ENCODE data around the gene SEC16A.

Gene SEC16A

DNA sequence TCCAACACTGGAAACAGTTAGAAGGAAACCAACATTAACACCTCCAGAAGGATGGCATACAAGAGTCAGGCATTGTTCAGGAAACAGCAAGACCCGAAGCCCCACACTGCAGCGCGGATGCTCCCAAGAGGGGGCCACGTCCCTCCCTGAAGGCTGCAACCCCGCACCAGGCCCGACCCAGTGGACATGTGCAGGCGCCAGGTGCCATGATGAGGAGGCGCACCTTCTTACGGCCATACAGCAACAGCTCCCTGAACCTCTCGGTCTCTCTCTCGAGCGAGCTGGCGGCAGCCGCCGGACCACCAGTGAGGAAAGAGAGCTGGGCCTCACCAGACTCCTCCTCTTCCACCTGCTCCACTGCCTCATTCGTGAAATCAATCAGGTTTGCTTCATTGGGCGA, 20.2 kb downstream of the SEC16A start:
- DNase-seq = no peak

DNA sequence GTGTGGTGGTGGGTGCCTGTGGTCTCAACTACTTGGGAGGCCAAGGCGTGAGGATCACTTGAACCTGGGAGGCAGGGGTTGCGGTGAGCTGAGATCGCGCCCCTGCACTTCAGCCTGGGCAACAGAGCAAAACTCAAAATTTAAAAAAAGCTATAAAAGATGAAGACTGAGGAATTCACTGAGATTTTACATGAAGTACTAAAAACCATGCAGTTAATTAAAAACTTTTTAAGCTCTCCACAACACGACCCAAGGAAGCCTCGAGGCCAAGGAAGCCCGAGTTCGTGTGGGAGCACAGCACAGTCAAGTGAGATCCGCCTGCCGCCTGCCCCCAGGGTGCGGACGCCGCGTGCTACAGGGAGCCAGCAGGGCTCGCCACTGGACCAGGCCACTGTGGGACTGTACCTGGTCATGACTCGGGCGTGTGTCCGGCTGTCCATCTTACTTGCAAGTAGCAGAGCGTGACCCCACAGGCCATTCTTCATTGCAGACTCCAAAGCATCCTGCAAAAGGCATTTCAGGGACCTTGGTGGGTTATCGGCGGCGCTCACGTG, 22.0 kb downstream of the SEC16A start:
- no peak for DNase-seq

DNA sequence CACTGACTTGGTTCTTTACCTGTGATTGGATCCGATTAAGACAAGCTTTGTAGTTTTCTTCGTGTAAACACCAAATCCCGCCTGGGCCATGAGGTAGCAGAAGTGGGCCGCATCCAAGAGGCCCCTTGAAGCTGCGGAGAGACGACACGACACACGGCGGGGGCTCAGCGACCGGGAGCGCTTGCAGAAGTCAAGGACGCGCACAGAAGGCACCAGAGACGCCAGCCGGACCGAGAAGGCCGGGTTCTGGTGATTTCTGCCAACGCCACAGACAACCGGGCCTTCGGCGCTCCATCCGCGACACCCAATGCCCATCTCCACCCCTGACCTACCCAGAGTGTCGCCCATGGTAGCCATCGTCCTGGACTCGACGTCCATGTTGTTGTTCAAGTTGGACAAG, 23.4 kb downstream of the SEC16A start:
- no peak for DNase-seq

DNA sequence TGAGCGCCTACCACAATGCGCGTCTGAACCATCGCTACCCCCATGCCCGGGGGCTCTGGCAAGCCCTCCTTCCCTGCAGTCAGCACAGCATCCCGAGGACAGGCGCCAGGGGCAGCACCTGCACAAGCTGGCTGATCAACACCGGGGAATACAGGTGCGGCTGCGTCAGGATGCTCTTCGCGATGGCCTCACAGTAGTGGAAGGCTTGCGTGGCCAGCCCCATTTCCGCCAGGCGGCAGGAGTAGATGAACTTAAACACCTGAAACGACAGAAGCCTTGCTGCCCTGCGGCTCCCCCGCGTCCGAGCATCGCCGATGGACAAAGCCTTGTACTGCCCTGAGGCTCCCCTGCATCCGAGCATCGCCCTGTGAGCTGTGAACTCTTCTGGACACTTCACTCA, 25.5 kb downstream of the SEC16A start:
- DNase-seq = no peak

DNA sequence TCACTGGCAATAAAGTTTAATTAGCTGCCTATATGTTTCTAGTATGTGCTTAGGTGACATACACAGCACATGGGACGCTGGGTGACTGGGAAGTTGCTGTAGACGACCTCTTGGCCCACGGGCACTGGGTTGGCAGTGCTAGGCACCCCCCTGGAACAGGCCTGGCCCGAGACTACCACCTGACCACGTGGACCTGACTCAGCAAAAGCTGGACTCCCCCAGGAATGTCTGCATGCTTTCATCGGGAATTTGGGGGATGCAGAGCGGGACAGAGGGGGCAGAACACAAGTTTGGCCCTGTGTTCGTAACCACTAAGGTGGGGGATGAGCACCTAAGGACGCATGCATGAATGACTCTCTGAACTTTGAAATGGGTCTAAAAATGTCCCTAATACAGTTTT, 26.6 kb downstream of the SEC16A start:
- no peak for DNase-seq

DNA sequence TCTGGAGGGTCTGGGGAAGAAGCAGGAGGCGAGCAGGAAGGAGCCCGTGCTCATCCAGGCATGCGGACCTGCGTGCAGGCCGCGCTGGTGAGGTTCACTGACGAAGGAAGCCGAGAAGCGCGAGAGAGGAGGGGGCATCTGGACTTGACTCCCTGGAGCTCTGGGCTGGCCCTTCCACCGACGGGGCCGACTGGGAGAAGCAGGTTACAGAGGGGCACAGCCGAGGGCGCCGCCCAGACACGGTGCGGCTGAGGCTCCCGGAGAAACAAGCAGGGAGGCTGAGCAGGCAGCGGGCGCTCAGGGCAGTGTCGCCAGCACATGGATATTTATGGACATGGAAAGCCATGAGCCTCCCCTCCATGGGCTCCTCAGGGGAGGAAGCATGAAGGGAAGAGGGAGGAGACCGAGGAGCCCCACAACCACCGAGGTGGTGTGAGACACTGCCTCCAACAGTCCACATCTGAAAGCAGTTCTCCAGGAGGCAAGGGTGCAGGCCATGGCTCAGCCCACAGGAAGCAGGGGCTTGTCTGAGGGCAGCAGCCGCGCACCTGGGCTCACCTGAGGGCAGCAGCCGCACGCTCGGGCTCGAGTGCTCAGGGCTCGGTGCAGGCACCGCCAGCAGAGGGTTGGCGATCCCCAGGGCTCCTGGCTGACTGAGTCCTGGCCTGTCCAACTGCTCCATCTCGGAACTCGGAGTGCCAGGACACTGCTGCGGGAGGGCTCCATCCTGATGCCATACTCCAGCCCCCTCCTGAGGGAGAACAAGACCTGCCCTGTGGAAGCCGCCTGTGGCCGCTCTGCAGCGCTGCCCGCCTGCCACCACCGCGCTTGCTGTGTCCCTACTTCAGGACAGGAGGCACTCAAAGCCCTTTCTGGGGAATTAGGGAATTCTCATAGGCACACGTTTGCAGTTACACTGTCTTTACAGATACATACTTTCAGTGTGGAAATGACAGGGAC, 27.5 kb downstream of the SEC16A start:
- DNase-seq = no peak

DNA sequence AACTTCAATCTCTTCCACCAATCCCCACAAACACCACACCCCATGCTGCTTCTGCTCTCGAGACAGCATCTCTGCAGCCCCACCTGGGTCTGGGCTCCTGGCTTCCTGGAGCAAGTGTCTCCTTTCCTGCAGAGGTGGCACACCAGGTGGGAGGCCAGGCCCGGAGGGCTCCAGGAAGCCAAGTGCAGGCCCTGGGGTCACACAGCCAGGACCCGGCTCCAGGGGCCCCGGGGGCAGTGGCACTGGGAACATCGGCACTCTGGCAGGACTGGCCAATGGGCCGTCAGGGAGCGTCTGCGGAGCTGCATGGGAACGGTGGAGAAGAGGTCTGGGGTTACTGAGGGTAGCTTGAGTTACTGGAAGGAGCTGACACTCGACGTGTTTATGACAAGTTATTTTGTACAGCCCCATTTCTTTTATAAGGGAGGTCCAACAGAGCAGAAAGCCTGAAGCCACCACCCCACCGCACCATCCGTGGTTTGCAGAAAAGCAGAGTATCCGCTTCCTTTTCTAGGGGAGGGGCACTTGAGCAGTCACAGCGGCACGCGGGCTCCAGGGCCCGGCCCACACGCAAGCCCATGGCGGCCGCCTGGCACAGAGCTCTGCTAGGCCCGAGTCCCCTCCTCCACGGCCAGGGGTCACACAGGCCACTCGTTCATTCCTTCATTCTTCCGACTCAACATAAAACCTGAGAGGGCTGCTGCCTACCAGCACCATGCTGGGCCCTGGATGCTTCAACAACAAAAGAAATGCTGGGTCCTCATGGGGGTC, 28.6 kb downstream of the SEC16A start:
- DNase-seq = no peak

DNA sequence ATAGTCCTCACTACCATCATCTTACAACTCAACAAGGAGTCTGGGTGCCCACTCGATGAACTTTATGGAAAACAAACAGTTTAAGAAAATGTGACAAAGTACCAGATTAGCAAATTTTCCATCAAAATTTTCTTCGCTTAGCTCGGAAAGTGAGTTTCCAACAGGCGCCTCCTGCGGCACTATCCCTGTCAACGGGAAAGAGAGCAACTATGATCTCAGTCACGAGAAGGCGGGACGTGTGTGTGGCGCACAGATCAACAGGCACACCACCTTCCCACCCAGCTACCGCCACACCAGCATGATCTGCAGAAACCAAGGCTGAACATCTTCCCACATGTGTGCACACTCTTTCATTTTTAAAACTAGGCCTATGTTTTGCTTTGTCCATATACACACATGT, 29.5 kb downstream of the SEC16A start:
- no peak for DNase-seq

DNA sequence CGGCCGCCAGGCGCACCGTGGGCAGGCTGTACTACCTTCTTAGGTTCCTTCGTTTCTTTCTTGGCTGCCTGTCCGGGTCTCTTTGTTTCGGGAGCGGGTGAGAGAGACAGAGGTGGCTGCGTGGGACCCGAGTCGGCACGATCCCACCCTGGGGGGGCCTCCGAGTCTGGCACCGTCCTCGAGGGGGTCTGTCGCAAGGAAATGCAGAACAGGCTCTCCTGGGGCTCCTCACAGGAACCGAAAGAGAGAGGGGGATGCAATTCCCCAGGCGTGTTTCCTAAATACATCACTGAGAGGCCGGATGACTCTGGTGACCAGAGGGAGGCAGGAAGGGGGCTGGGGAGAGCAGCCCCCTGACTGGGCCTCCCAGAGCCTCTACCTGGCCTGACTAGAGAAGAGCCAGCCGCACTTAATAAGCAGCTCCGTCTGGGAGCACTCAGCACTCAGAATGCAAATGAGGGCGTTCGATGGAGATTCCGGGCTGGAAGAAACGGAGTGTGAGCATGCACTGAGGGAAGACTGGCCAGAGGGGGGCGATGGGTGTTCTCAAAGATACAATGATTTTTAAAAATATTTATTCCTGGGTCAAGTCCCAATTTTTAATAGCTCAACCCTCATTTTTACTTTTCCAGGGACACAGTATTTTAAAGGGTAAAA, 31.5 kb downstream of the SEC16A start:
- DNase-seq = no peak

DNA sequence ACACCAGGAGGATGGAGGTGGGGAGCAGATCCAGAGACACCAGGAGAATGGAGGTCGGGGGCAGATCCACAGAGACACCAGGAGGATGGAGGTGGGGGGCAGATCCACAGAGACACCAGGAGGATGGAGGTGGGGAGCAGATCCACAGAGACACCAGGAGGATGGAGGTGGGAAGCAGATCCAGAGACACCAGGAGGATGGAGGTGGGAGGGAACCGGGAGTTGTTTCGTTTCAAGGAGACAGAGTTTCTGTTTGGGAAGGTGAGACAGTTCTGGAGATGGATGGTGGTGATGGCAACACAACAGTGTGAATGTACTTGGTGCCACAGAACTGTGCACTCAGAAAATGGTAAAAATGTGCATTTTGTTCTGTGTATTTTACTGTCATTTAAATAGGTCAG, 34.2 kb downstream of the SEC16A start:
- DNase-seq = no peak

DNA sequence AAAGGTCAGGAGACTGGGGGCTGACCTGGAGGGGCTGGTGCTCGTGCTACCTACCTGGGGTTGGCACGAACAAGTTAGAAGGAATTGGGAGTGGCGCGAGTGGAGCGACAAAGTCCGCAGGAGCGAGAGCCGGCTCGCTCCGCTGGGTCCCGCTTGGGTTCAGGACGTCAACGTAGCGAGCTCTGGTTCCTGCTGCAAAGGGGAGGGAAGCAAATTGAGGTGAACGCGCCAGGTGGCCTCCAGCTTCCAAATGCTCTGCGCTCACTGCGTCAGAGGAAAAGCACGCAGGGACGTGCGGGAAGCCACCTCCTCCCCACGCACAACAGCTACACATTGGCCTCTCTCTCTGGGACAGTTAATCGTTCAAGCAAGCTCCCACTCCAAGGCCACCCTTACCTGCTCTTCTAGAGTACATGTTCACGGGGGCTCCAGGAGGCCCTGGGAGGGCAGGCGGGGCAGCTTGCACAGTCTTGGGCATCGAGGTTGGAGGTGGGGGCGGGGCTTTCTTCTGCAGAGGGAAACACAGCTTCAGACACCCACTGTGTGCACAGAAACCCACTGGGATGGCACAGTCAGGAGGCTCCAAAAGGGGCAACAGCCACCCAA, 35.6 kb downstream of the SEC16A start:
- no peak for DNase-seq

DNA sequence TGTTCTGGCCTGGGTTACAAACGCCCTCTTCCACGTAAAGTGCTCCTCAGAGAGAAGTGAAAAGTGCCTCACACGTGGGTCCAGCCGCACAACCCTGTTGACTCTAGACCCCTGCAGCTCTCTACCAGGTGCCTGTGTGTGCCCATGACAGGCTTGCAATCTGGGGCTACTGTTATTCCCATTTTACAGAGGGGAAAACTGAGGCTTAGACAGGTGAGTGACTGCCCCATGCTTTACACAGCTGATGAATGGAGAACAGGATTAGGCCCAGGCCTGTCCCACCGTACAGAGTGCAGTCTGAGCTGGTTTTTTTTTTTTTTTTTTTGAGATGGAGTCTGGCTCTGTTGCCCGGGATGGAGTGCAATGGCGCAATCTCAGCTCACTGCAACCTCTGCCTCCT, 37.0 kb downstream of the SEC16A start:
- DNase-seq = no peak

DNA sequence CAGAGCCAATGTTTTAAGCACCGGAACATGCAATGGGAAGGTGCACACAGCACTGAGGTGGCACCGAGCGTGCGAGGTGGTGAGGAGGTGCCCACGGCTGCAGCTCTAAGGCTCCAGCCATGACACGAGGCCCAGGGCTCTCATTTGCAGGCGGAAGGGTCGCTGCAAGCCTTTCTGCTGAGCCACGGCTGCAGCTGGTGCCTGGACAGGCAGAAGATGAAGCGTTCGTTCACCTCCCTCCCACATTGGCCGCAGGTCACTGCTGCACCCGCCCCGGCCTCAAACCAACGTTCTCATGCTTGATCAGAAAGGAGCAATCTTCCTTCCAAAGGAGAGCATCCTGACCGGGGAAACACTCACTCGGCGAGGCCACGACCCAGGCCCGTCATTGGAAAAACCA, 38.7 kb downstream of the SEC16A start:
- no peak for DNase-seq

DNA sequence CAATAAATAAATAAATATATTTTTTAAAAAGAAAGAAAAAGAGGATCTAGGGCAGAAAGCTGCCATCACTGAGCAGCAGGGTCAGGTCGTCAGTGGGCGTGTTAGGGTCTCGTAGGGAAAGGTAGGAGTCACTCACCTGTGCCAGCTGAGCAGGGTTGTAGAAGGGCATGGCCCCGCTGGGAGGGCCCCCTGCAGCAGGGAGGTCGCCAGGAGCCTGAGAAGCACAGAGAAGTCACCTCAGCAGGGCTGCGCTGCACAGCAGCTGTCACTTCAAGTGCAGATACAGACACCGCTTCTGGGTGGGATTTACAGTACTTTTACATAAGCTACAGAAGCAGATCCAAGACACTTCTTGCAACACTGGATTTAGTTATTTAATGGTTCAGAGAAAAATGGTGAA, 39.2 kb downstream of the SEC16A start:
- no peak for DNase-seq

DNA sequence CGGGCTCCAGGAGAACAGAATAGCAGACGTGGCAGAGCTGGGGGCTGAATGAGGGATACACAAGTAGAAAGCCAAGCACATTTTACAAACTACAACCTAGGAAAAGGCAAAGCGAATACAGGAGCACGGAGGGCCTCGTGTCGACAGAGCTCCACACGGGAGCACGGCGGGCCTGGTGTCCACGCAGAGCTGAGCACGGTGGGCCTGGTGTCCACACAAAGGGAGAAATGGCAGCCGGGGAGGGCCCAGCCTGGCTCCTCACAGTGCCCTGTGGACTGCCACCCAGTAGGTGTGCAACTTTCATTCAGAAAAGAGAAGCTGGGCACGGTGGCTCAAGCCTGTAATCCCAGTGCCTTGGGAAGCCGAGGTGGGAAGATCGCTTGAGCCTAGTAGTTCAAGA, 39.8 kb downstream of the SEC16A start:
- no peak for DNase-seq

DNA sequence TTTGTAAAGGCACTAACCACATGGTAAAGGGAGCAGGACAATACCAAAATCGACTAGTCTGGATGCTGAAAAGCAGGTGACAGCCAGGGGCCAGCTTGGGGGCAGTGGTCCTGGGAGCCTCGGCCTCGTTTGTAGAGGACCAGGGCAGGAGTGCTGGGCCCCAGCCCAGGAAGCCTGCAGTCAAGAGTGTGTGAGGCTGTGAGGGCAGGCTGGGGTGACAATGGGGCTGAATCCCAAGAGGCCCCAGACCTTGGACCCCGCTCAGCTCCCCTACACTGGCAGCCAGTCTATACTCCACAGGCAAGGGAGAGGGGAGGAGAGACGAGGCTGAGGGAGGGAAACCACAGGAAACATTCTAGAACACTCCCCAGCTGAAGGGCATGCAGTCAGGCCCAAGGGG, 40.6 kb downstream of the SEC16A start:
- DNase-seq = no peak

DNA sequence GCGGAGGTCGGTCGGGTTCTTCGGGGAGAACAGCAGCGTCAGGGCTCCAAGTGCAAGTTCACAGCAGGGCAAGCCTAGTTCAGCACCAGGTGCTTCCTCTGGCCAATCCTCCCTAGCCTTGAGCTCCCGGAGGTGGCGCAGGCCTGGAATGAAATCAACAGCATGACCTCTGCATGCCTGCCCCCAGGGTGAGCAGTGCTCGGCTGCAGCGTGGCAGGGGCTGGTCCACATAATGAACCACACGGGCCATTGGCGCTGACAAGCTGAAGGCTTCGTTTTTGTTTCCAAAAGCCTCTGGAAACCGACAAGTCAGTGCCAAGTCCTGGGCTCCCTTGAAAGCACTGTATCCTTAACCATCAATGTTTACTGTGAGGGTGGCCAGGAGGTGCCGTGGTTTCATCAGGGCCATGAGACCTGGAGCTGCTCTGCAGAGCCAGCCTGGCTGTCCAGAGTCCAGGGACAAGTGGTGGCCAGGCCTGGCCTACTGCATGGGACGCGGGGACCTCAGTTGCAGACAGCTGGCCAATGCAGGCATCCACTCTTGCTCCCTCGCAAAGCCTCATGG, 41.1 kb downstream of the SEC16A start:
- no peak for DNase-seq

DNA sequence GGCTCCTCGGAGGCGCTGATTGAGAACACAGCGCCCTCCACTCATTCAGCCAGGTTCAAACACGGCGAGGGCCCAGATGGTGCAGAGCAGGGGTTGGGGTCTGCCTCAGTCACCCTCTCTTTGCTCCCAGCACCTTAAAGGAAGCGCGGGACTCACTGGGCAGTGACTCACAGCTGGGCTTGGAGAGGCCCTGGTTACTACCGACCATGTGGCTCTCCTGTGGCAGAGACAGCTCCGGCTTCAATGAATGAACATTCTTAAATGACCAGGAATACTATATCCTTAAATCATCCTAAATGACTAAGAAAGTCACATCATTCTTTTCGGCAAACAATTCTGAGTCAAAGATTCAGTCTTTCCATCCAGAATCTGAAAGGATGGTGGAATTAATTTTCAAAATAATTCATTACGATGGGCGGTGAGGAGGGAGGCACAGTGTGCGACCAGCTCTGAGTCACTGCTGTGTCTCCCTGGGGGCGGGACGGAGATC, 41.6 kb downstream of the SEC16A start:
- no peak for DNase-seq

DNA sequence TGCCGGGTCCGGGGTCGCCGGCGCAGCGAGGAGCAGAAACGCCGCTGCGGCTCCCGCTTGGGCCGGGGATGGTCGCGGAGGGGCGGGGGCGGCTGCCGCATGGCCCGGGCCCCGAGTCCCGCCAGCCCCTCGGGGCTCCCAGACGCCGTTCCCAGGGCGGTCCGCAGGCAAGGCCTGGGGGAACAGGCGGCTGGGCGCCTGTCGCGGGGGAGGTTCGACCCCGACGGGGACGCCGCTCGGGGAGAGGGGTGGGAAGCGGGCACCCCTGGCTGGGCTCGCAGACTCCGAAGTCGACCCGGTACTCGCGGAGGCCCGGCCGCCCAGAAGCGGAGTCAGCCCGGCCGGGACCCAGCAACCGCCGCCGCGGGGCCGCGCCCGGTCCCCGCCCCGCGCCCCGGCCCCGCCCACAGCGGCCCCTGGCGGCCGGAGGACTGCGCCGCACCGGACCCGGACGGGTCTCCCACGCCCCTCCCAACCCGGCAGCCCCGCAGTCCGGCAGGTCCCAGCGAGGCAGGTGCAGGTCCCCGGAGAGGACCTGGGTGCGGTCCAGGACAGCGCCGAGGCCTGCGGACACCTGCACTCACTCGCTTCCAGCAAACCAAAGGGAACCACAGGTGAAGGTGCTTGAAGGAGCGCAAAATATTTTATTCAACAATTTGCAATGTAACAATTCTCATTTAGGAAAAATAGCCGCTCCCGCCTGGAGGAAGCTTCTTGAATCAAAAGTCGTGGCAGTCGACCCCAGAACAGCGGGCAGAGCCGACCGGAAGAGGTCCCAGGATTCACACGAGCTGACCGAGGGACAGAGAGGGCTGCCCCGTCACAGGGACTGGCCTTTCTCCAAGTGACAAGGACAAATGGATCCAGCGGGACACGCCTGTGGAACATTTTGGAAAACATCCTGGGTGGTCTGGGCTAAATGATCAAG, 43.1 kb downstream of the SEC16A start, which contains the start of gene INPP5E:
Gene INPP5E, minus strand, starts transcription at position 365 of the 928 bp plus-strand sequence. CDS start 426 bp downstream, outside the sequence.
- DNase-seq = peak; percentile 76

DNA sequence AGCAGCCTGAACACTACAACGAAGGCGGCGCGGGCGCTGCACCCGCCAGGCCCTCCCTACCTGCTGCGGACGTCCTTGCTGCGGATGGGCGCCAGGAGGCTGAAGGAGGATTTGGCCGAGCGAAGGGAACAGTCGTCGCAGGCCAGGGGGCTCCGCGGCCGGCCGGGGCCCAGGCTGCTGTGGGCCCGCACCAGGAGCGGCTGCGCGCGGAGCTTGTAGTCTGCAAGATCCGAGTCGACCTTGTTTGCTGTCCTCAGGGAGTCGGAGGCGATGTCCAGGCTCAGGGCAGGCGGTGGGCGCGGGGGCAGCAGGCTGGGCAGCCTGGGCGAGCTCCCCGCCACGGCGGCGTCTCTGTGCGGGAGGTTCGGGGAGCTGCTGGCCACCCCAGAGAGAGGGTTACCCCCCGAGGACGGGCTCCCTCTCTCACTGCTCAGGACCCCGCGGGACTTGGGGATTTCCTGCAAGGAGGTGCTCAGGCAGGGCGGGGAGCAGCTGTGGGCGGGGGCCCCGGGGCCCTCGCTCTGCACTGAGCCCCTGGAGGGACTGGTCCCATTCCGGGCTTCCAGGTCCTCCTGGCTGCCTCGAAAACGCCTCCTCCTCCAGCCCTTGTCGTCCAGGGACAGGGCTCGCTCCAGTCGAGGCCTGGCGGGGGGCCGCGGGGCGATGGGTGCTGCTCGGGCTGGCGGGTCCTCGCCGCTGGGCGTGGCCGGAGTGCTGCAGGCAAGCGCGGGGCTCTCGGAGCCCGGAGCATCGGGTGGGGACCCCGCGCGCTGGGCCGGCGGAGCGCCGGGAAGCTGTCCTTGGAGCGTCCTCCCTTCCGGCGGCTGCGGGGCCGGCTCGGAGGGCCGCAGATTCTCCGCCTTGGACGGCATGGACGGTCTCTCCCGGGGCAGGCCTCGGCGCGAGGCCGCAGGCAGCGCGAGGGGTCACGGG, 44.0 kb downstream of the SEC16A start:
- peak; percentile 63 for DNase-seq

Data from retina (tissue), 1 donor.